ENCODE results near the gene TBX15.

TBX15 gene

GRCh38 chr1:118984722-118985639 lies 3.2 kb downstream of the TBX15 start:
- no peak for DNase-seq (ENCODE audit: low spot score)

- no peak for DNase-seq (ENCODE audit: low spot score)
These were observed 3.9 kb downstream of the TBX15 start for GRCh38 chr1:118984086-118984721.

DNA sequence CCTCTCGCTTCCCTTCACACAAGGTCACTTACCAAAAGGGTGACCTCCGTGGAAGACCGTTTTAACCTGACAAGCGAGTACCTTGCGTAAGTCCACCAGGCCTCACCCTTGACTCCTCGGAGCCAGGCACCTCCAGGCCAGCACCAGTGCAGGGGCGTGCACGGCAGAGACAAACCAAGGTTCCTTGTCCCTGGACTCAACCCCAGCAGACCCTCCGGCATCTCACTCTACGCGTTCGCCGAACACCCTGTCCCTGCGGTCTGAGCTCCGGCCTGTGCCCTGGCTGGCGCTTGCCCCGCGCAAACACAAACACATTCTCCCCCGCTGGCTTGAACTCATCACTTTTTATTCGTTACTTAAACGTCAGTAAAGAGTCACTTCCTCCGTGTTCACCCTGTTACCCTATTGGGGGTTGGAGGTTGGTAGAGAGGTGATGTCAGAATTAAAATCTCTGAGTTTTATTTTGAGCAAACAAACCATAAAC lies 4.5 kb downstream of the TBX15 start:
- DNase-seq (ENCODE audit: low spot score), result no peak

- no peak for DNase-seq (ENCODE audit: low spot score)
These were observed 5.2 kb downstream of the TBX15 start for GRCh38 chr1:118982821-118983557.

DNA sequence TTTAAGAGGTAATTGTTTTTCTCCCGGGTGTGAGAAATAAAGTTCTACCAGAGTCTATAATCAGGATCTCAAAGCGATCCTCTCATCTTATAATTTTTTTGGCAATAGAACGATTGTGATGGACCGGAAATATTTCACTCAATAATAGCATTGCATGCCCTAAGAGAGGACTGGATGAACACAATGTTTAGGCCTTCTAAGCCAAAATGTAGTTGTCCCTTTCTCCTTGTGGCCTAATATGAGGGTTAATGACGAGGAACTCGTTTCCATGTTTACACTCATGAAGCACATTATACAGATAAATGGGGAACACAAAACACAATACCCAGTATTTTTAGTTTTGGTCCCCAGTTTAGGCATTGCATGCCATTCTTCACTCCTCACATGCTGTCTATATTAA lies 5.9 kb downstream of the TBX15 start:
- DNase-seq (ENCODE audit: low spot score), result no peak

GRCh38 chr1:118981436-118981835 lies 6.7 kb downstream of the TBX15 start:
- no peak for DNase-seq (ENCODE audit: low spot score)

GRCh38 chr1:118979754-118980575 lies 8.2 kb downstream of the TBX15 start:
- no peak for DNase-seq (ENCODE audit: low spot score)

DNA sequence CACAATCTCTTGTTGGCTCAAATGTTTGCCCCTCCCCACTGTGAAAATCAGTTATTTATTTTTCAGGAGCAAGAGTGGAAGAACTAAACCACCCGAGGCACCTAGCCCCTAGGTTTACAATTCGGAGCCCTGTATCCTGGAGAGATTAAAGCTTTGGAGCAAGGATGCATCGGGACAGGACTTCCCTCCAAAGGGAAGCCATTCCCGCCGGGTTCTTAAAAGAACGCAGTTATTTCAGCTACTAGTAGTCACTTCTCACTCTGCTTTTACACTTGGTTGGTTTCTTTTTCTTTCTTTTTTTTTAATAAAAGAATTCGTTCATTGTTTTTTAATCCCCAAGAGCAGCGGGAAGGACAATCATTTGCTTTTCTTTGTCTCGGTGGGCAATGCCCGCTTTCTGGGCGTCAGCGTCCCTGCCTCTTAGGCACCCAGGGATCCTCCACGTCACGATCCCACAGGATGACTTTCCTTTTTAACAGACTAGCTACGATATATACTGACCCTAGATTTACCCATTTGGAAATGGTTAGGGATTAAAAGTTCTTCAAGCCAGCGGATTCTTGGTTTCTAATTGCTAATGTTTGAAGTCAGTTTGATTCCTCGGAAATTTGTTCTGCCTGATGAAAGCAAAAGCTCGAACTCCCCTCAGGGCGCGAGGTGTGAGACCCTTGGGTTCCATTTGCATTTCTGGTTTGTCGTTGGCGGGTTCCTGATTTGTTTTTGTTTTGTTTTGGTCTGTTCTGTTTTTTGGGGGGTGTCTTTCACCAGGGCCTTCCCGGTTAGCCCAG lies 9.0 kb downstream of the TBX15 start:
- no peak for DNase-seq (ENCODE audit: low spot score)

- no peak for DNase-seq (ENCODE audit: low spot score)
These were observed 10.5 kb downstream of the TBX15 start for GRCh38 chr1:118977600-118977999.

- no peak for DNase-seq (ENCODE audit: low spot score)
These were observed 13.5 kb downstream of the TBX15 start for GRCh38 chr1:118974661-118975060.

DNA sequence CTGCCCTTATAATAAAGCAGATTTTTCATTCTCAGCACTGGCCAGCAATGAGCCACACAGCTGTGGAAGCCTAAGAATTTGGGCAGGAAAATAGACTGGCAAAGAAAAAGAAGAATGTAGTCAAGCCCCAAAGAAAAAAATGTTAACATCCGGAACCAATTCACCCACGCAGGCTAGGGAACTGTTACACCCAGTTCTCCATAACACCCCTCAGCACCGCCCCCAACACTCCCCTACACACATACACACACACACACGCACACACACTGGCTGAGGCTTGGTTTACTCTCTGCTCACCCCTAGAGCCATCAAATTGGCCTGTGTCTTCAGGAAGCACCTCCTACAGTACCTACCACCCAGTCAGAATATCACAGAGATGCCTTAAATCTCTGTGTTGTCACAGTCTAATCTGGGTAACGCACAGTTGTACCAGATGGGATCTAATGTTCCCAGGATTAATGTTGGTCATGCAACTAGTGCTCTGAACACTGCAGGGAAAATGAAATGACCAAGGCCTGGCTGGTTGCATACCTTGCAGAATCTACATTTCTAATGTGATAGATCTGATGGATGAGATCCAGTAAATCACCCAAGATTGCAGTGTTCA lies 14.5 kb downstream of the TBX15 start:
- DNase-seq (ENCODE audit: low spot score), result no peak

DNA sequence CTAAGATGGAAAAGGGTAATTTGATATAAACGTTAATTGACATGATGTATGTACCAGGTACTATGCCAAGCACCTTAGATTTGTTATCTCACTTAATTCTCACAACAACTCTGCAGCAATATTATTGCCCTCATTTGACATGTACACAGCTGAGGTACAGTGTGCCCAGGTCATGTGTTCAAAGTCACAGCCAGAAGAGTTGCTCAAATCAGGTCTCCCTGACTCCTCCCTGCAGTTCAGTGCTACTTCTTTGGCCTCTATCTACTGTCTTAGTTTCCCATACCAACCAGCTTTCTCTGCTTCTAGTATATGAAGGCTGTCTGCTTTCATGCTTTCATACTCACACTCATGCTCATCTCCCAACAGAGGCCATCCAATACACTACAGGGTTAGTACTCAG lies 15.1 kb downstream of the TBX15 start:
- DNase-seq (ENCODE audit: low spot score), result no peak

DNA sequence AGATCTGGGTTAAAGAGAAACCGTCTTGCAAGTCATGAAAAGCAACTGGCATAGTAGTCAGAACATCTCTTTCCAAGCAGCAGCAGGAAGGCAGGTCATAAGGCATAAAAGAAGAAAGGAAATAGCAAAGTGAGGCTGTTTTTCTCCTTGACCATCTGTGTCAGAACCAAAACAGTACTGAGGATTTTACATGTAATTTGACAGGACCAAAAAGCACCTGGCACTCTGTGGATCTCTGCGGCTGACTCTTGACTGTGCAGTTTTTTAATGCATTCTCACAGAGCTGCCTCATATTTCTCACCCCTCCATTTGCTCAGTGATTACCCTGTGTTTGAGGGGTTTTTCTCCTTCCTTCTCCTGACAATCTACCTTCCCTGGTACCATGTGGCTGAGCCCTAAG lies 17.7 kb downstream of the TBX15 start:
- no peak for DNase-seq (ENCODE audit: low spot score)

GRCh38 chr1:118963456-118964430 lies 24.4 kb downstream of the TBX15 start:
- no peak for DNase-seq (ENCODE audit: low spot score)

GRCh38 chr1:118963138-118963455 lies 25.0 kb downstream of the TBX15 start:
- no peak for DNase-seq (ENCODE audit: low spot score)

DNA sequence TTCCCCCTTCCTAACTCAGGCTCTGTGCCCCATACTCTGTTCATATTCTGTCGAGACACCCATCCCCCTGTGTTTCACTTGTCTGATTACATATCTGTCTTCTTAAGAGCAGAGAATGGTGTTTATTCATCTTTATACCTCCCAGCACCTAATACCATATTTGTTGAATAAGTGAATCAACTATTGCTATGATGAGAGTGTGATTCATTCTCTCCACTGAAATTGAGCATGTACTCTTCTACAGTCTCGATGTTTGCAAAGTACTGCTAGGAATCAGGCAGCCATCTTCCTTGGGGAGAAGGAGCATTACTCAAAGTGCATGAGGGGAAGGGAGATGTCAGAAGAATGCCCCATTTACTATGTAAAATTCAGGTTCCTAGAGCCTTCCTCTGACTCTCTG lies 27.0 kb downstream of the TBX15 start:
- no peak for DNase-seq (ENCODE audit: low spot score)

DNA sequence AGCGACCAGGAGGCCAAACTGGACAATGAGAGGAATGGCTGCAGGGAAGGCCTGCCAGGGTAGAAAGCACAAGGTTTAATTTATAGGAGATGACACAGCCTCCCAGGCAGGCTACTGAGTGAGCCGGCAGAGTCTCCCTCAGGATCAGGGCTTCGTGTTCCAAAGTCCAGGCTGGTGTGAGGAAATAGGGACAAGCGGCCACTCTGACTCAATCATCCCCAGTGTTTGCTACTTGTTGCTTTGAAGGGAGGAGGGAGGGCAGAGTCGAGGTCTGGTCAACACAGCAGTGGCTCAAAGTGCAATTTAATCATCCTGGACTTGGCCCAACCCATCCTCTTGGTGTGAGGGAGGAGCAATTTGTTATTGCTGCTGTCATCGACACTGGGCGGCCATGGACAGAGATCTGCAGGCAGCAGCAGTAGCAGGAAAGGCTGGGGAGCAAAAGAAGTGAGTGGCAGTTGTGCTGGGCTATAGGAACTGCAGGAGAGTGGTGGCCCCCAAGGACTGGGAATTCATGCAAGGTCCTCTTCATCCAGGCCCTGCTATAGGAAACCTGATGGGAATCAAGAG lies 27.5 kb downstream of the TBX15 start:
- DNase-seq (ENCODE audit: low spot score), result no peak

DNA sequence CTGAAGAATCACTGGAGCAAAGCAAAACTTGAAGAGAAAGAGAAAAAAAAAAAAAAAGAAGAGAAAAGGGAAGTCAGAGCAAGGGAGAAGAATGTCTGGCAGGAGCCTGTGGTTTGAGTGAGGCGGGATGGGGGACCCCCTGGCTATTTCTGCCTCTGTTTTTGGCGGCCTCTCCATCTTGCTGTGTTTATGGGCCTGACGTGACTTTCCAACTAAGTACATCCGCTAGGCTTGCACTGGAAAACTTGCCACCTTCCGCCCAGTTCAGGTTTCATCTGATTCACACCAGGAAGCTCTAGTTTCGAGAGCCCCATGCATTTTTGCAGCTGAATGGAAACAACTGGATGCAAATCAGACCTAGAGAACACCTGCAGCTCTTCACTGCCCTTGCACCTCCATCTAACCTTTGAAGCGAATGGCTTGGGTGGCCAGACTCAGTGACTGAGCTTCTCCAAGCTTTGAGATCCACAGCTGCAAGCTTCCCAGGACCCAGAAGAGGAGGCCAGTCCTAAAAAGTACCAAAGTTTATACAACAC lies 28.0 kb downstream of the TBX15 start:
- DNase-seq (ENCODE audit: low spot score), result no peak

All from pons (tissue), 1 donor.